ENCODE results near the gene FOXP4.

DNA sequence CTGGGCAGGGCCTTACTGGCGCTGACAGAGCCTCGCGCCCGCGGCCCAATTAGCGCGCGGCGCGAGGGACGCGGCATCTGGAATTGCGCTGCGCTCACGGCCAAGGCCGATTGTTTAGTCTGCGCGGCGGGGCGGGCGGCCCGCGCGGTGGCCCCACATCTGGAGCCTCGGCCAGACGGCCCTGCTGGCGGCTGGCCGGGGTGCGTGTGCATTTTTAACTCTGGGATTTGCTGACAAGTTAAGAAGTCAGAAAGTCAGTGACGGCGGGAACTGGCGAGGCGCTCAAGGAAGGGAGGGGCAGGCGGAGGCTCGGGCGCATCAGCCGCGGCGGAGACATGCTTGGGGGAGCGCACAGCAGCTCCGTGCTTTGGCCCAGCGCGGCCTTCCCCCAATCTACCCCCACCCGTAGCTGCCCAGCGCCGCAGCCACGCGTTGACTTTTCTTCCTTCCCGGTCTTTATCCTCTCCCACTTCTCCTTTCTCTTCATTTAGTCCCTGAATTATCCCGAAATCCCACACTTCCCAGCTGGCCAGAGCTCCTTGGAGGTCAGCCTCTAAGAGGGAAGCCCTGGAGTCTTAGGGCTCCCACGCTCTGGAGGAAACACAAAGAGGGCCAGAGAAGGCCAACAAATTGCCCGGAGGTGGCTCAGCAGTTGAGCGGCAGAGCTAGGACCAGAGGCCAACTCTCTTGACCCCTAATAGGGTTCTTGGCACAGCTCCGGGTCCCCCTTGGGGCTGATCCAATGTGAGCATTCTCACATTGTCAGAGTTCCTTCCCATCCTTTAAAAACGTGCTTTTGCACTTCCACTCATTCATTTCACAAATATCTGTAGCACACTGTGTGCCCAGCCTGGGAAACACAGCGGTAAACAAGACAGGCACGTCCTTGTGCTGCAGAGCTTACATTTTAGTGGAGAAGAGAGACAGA, 40.8 kb upstream of the FOXP4 start:
- TF ChIP-seq, protein P1, sequence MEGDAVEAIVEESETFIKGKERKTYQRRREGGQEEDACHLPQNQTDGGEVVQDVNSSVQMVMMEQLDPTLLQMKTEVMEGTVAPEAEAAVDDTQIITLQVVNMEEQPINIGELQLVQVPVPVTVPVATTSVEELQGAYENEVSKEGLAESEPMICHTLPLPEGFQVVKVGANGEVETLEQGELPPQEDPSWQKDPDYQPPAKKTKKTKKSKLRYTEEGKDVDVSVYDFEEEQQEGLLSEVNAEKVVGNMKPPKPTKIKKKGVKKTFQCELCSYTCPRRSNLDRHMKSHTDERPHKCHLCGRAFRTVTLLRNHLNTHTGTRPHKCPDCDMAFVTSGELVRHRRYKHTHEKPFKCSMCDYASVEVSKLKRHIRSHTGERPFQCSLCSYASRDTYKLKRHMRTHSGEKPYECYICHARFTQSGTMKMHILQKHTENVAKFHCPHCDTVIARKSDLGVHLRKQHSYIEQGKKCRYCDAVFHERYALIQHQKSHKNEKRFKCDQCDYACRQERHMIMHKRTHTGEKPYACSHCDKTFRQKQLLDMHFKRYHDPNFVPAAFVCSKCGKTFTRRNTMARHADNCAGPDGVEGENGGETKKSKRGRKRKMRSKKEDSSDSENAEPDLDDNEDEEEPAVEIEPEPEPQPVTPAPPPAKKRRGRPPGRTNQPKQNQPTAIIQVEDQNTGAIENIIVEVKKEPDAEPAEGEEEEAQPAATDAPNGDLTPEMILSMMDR (IDR thresholded peaks at IDR 0.05; ENCODE audit: low read depth, low read length): no peak
- TF ChIP-seq EZH2phosphoT487 (IDR thresholded peaks at IDR 0.05; ENCODE audit: low read depth): no peak

Data from OCI-LY3 (cell line).